Midbrain (tissue), 1 donor: ENCODE results near the gene CEP55.

Source experiments
- DNase-seq: peaks from one replicate; lab custom pipeline; 2025; lab: John Stamatoyannopoulos, UW

Gene CEP55

DNA sequence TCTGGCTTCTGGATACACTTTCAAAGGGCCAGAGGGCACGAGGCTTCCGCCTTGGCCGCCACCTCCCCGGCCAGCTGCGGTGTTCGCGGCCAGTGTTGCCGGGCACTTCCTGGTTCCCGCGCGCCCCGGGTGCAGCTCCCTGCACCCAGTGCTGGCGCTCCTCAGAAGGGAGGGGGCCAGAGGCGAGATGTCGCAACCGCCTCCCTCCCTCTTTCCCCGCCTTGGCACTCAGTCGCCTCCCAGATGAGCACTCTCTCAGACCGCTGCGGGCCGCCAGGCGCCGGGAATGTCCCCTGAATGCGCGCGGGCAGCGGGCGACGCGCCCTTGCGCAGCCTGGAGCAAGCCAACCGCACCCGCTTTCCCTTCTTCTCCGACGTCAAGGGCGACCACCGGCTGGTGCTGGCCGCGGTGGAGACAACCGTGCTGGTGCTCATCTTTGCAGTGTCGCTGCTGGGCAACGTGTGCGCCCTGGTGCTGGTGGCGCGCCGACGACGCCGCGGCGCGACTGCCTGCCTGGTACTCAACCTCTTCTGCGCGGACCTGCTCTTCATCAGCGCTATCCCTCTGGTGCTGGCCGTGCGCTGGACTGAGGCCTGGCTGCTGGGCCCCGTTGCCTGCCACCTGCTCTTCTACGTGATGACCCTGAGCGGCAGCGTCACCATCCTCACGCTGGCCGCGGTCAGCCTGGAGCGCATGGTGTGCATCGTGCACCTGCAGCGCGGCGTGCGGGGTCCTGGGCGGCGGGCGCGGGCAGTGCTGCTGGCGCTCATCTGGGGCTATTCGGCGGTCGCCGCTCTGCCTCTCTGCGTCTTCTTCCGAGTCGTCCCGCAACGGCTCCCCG lies 70.2 kb downstream of the CEP55 start, which contains the start of gene FFAR4:
Gene FFAR4 (plus strand): TSS at position 231 of the 842 bp plus-strand sequence. CDS start 56 bp downstream, at position 287.
- no peak for DNase-seq

- no peak for DNase-seq
Measured at GRCh38 chr10:93567277-93568104, 71.1 kb downstream of the CEP55 start.

DNA sequence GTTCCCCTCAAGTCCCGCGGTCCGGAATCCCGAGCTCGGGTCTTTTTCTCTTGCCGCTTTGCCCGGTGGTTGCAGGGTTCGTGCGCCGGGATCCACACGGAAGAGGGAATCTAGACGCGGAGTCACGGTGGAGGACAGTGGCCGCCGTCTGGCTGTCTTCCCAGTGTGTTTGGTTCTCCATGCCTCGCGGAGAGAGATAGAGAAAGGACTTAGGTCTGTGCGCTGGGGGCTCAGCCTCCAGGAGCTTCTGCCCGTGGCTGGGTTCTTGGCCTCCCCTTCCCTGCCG lies 71.6 kb downstream of the CEP55 start:
- no peak for DNase-seq

GRCh38 chr10:93570383-93570782 lies 74.0 kb downstream of the CEP55 start:
- no peak for DNase-seq

GRCh38 chr10:93572606-93573005 lies 76.2 kb downstream of the CEP55 start:
- no peak for DNase-seq

GRCh38 chr10:93573051-93573909 lies 76.9 kb downstream of the CEP55 start:
- DNase-seq: peak; percentile 25

DNA sequence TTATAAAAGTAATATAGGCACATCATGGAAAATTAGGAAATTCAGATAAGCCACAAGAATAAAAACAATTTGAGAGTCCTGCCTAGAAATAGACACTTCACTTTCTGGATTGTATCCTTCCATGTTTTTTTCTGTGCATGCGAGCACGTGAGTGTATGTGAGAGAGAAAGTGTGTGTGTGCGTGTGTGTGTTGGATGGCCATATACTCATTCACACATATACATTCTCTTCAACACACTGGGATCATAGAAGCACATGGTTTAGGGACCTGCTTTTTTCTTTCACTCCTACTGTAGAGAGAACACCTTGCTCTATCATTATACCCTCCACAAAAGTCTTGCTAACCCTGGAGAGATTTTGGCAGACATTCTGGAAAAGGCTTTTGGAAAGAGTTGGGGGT lies 77.5 kb downstream of the CEP55 start:
- DNase-seq: no peak

- no peak for DNase-seq
Measured at GRCh38 chr10:93576888-93577287, 80.5 kb downstream of the CEP55 start.

DNA sequence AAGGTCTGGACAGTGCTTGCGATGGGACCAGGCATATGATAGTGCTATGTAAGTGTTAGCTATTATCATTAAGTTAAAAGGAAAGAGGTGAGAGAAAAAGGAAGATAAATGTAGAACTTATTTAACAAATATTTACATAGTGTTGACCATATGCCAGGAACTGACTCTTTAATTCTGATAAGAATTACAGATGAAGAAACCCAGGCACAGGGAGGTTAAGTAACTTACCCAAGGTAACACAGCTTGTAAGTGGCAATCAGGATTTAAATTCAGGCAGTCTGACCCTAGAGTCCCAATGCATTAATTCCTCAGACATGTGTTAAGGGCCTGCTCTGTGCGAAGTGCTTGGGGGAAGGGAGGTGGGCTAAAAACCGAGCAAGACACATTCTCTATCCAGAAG lies 81.2 kb downstream of the CEP55 start:
- no peak for DNase-seq
